Brain microvascular endothelial cell (primary cell): ENCODE data around the gene MAS1.

Experiments used
- DNase-seq: peaks from one replicate; pipeline ENCODE4 v3.0.0-alpha.2; 2020
- H3K27ac ChIP-seq: fragments of 250-450 bp; sonication (Bioruptor Pico); 2 replicates; pipeline ENCODE4 v1.5.1; 2020; ENCODE audit warnings: mild to moderate bottlenecking, moderate library complexity
- H3K27me3 ChIP-seq: fragments of 250-450 bp; sonication (Bioruptor Pico); replicated peaks from 2 replicates; pipeline ENCODE4 v1.5.1; 2020; ENCODE audit warnings: mild to moderate bottlenecking
- H3K36me3 ChIP-seq: fragments of 250-450 bp; sonication (Bioruptor Pico); replicated peaks from 2 replicates; pipeline ENCODE4 v1.5.1; 2020; ENCODE audit warnings: mild to moderate bottlenecking
- H3K4me3 ChIP-seq: 2 replicates; pipeline ENCODE4 v1.5.1; 2011; ENCODE audit warnings: low read depth, mild to moderate bottlenecking, control low read depth, low read length, moderate library complexity
- CTCF ChIP-seq: IDR thresholded peaks from 2 replicates; pipeline ENCODE4 v1.5.1; 2011; ENCODE audit warnings: low read depth, mild to moderate bottlenecking, moderate library complexity, low read length, control low read depth, inconsistent platforms; ENCODE audit errors: missing control alignments
- in situ Hi-C: cut with HindIII; loops from 2 replicates; pipeline ENCODE4 v1.10.0; 2017; ENCODE audit warnings: low sequenced_read_pairs, low pct_ligation_motif_present

MAS1 gene

GRCh38 chr6:159904497-159904911 is 13.7 kb downstream of the MAS1 start:
- in situ Hi-C loops = no loop called here
- H3K36me3 ChIP-seq = no peaks in the 10 kb centered on the region

GRCh38 chr6:159906400-159906799 is 15.6 kb downstream of the MAS1 start:
- H3K27me3 ChIP-seq = no peaks in the 10 kb centered on the region
- in situ Hi-C loops = no loop called here
- no peak overlapping the region for H3K4me3 ChIP-seq
- no peak for DNase-seq
- no peaks in the 10 kb centered on the region for H3K36me3 ChIP-seq
- no peak for TF ChIP-seq CTCF
- no peak overlapping the region for H3K27ac ChIP-seq

More at GRCh38 chr6:159904497-159904911, 13.7 kb downstream of the MAS1 start:
- no peak for TF ChIP-seq CTCF
- no peak overlapping the region for H3K27ac ChIP-seq
- H3K27me3 ChIP-seq = no peaks in the 10 kb centered on the region
- no peak for DNase-seq
- H3K4me3 ChIP-seq = no peak overlapping the region

- H3K36me3 ChIP-seq = no peaks in the 10 kb centered on the region
- H3K27ac ChIP-seq = no peak overlapping the region
- no peak for TF ChIP-seq CTCF
- H3K27me3 ChIP-seq = no peaks in the 10 kb centered on the region
- H3K4me3 ChIP-seq = no peak overlapping the region
- DNase-seq = no peak
- in situ Hi-C loops = no loop called here
These were observed 17.7 kb downstream of the MAS1 start for GRCh38 chr6:159908535-159908934.

GRCh38 chr6:159908979-159909378 is 18.2 kb downstream of the MAS1 start:
- in situ Hi-C loops = no loop called here
- no peak for DNase-seq
- TF ChIP-seq CTCF = no peak

GRCh38 chr6:159910342-159910741 is 19.6 kb downstream of the MAS1 start:
- in situ Hi-C loops = no loop called here
- Histone ChIP-seq H3K36me3 (no peaks in the 10 kb centered on the region), H3K4me3 (no peak overlapping the region), H3K27me3 (no peaks in the 10 kb centered on the region), H3K27ac (no peak overlapping the region)
- no peak for DNase-seq
- TF ChIP-seq CTCF = no peak

More at GRCh38 chr6:159908979-159909378, 18.2 kb downstream of the MAS1 start:
- Histone ChIP-seq H3K4me3 (no peak overlapping the region), H3K36me3 (no peaks in the 10 kb centered on the region), H3K27me3 (no peaks in the 10 kb centered on the region), H3K27ac (no peak overlapping the region)

- no peak for DNase-seq
- H3K4me3 ChIP-seq = no peak overlapping the region
- in situ Hi-C loops = no loop called here
- no peaks in the 10 kb centered on the region for H3K27me3 ChIP-seq
- H3K27ac ChIP-seq = no peak overlapping the region
- TF ChIP-seq CTCF = no peak
- no peaks in the 10 kb centered on the region for H3K36me3 ChIP-seq
These were observed 22.6 kb downstream of the MAS1 start for GRCh38 chr6:159913375-159913774.
